Upper lobe of left lung (tissue), 6 donors: ENCODE data around the gene LYRM7. TPM values are rescaled to one million over a fixed set of nuclear protein-coding genes. Genes with fewer than 3 reads are reported as not detected.
"Not testable (repeated sequence)": the region's sequence is repeated elsewhere in the genome, so short reads cannot be mapped to it uniquely, and the experiment has no call there.

Source experiments
- ATAC-seq, 2 donors: fragments of 200-7000 bp; cut with Tn5 transposase; one replicate each; pipeline ENCODE4 v1.9.1; 2022; ENCODE audit warnings: mild to moderate bottlenecking in 2 of 2, moderate library complexity in 2 of 2; ENCODE audit not compliant: low FRiP score in 2 of 2
- DNase-seq, 2 donors: peaks; one replicate each; pipeline ENCODE4 v3.0.0-alpha.2; 2019 to 2020
- H3K27ac ChIP-seq, 4 donors: fragments of 200-600 bp; sonication (generic); one replicate each; pipeline ENCODE4 v1.5.1; 2016 to 2019
- H3K27me3 ChIP-seq, 4 donors: fragments of 200-600 bp; sonication (generic); one replicate each; pipeline ENCODE4 v1.5.1; 2017 to 2019
- H3K36me3 ChIP-seq, 4 donors: fragments of 200-600 bp; sonication (generic); one replicate each; pipeline ENCODE4 v1.5.1; 2016 to 2019
- H3K4me1 ChIP-seq, 4 donors: fragments of 200-600 bp; sonication (generic); one replicate each; pipeline ENCODE4 v1.5.1; 2018 to 2019
- H3K4me3 ChIP-seq, 4 donors: fragments of 200-600 bp; sonication (generic); one replicate each; pipeline ENCODE4 v1.5.1; 2017 to 2019; ENCODE audit warnings: mild to moderate bottlenecking in 2 of 4, moderate library complexity in 1 of 4
- H3K9me3 ChIP-seq, 4 donors: fragments of 200-600 bp; sonication (generic); one replicate each; pipeline ENCODE4 v1.5.1; 2018 to 2019
- EP300 ChIP-seq, 4 donors: sonication (generic); formaldehyde crosslinking; IDR thresholded peaks; one replicate each; pipeline ENCODE4 v1.5.1; 2017; ENCODE audit warnings: antibody characterized with exemption in 4 of 4, control low read depth in 2 of 4
- POLR2A ChIP-seq, 4 donors: fragments of 450-650 bp; IDR thresholded peaks; one replicate each; pipeline ENCODE4 v1.5.1; 2016 to 2017; ENCODE audit warnings: antibody characterized with exemption in 4 of 4, mild to moderate bottlenecking in 2 of 4
- POLR2AphosphoS5 ChIP-seq, 2 donors: sonication (generic); formaldehyde crosslinking; IDR thresholded peaks; one replicate each; pipeline ENCODE4 v1.5.1; 2017; ENCODE audit warnings: antibody characterized with exemption in 2 of 2
- WGBS, 2 donors: methylation state at CpG; one replicate each; pipeline ENCODE4 v1.1.5; 2017 to 2018; 5-methylcytosine and 5-hydroxymethylcytosine counted together
- total RNA-seq, 6 donors: library from RNA; depleted of rRNA in 4 of 6; stranded (reverse); fragments of >200 nt in 4 of 6; gene quantifications; one replicate each; pipeline versions ENCODE4 v1.1.0 to v1.2.1, GENCODE V29; 2016 to 2021
- TF ChIP-seq, protein P1 (sequence below), 6 experiments: fragments of 450-650 bp in 4 of 6; fragments of 200-600 bp in 2 of 6; sonication (generic) in 2 of 6; IDR thresholded peaks; one replicate each; pipeline ENCODE4 v1.5.1; 2016 to 2019; ENCODE audit warnings: antibody characterized with exemption in 6 of 6
- donor health status: DM: no; HTN: no; CAD: no; lungs with moderate emphysema.
- donor health status: DM: no; HTN: yes; CAD: no; lungs with severe emphysema.

The LYRM7 gene
- total RNA-seq, 6 donors from 2014 or later = 1.7 to 7.1 (median 4.2) TPM

DNA sequence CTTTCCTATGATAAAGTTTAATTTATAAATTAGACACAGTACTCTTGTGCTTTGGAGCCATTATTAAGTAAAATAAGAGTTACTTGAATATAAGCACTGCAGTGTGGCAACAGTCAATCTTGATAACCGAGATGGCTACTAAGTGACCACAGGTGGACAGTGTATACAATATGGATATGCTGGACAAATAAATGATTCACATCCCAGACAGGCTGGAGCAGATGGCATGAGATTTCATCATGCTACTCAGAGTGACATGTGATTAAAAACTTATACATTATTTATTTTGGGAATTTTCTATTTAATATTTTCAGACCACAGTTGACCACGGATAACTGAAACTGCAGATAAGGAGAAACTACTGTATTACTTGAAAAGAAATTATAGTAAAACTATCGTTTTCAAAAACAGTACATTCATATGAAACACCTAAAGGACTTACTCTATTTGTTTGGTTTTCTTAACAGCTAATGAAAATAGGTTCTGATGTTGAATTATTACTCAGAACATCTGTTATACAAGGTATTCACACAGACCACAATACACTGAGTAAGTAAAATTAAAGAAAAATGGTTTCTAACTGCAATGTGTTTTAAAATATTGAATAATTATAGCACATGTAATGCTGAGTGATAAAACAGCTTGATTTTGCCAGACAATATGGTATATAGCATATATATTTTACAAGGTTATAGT lies 16.0 kb downstream of the LYRM7 start:
- no peaks in the 10 kb centered on the region for H3K27me3 ChIP-seq
- no peaks in the 10 kb centered on the region for H3K4me1 ChIP-seq
- H3K27ac ChIP-seq = no peak overlapping the region
- no peak overlapping the region for H3K4me3 ChIP-seq
- DNase-seq (no peak), ATAC-seq (no peak)
- 87 to 89% methylated on average over 3 of the region's 3 CpGs for WGBS, 2 donors
- TF ChIP-seq POLR2A (IDR thresholded peaks at IDR 0.05) (no peak), POLR2AphosphoS5 (IDR thresholded peaks at IDR 0.05) (no peak), EP300 (IDR thresholded peaks at IDR 0.05) (no peak)
- TF ChIP-seq, protein P1, sequence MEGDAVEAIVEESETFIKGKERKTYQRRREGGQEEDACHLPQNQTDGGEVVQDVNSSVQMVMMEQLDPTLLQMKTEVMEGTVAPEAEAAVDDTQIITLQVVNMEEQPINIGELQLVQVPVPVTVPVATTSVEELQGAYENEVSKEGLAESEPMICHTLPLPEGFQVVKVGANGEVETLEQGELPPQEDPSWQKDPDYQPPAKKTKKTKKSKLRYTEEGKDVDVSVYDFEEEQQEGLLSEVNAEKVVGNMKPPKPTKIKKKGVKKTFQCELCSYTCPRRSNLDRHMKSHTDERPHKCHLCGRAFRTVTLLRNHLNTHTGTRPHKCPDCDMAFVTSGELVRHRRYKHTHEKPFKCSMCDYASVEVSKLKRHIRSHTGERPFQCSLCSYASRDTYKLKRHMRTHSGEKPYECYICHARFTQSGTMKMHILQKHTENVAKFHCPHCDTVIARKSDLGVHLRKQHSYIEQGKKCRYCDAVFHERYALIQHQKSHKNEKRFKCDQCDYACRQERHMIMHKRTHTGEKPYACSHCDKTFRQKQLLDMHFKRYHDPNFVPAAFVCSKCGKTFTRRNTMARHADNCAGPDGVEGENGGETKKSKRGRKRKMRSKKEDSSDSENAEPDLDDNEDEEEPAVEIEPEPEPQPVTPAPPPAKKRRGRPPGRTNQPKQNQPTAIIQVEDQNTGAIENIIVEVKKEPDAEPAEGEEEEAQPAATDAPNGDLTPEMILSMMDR (IDR thresholded peaks at IDR 0.05) = no peak
- no peaks in the 10 kb centered on the region for H3K9me3 ChIP-seq
- peaks cover 0 to 7% (median 0%) of the 10 kb centered on the region in 4 donors for H3K36me3 ChIP-seq

DNA sequence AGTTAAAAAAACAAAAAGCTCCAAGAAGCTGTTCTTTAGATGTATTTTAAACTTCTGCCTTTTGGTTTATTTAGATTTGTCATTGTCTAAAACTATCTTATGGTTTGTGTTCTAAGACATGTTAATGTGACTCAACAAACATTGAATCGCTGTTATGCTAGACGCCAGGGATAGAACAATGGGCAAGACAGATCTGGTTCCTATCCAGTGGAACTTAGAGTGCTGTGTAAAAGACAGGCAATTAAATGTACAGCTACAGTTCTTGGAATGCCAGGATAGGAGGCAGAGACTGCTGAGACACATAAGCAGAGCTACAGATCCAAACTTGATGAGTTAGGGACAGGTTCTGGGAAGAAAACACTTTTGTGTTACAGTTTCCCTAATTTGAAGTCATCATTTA lies 22.4 kb downstream of the LYRM7 start:
- Histone ChIP-seq H3K4me3 (no peak overlapping the region), H3K27me3 (no peaks in the 10 kb centered on the region), H3K4me1 (no peaks in the 10 kb centered on the region), H3K36me3 (no peaks in the 10 kb centered on the region), H3K27ac (no peak overlapping the region), H3K9me3 (no peaks in the 10 kb centered on the region)
- ATAC-seq (no peak), DNase-seq (no peak)
- no peak for TF ChIP-seq POLR2AphosphoS5 (IDR thresholded peaks at IDR 0.05)
- TF ChIP-seq EP300 (IDR thresholded peaks at IDR 0.05) = no peak
- TF ChIP-seq POLR2A (IDR thresholded peaks at IDR 0.05) = no peak
- TF ChIP-seq, protein P1 (IDR thresholded peaks at IDR 0.05) = no peak
- 67 to 72% methylated on average over 2 of the region's 2 CpGs for WGBS, 2 donors

DNA sequence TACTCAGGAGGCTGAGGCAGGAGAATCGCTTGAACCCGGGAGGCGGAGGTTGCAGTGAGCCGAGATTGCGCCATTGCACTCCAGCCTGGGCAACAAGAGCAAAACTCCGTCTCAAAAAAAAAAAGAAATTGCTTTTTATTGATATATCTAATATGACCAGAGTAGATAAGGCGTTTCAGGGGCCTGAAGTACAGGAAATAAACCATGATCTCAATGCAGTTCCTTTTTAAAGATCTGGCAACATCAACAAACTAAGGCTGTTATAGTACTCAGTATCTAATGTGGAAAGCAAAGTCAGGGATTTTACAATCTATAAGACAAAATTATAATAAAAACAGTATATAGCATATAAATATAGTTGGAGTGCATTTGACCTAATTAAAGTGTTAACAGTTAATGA lies 23.2 kb downstream of the LYRM7 start:
- not testable (repeated sequence) for H3K4me1 ChIP-seq, H3K36me3 ChIP-seq, H3K4me3 ChIP-seq, ATAC-seq, H3K9me3 ChIP-seq, H3K27ac ChIP-seq, DNase-seq, H3K27me3 ChIP-seq
- 86 to 88% methylated on average over 7 of the region's 7 CpGs for WGBS, 2 donors

DNA sequence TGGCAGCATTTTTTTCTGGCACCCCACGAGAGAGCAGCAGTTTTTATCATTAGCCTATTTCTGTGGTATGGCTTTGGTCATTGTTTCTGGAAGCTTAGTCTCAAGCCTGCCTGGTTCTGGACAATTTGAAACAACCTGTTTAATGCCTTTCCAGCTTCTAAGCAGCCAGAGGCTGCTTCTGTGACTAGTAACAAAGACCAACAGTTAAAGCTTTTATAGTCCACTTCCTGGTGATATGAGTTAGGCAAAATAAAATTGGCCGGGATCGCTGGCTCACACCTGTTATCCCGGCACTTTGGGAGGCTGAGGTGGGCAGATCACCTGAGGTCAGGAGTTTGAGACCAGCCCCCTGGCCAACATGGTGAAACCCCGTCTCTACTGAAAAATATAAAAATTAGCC lies 24.0 kb downstream of the LYRM7 start:
- Histone ChIP-seq H3K4me3 (no peak overlapping the region), H3K9me3 (no peaks in the 10 kb centered on the region), H3K36me3 (no peaks in the 10 kb centered on the region), H3K27ac (no peak overlapping the region), H3K27me3 (no peaks in the 10 kb centered on the region), H3K4me1 (no peaks in the 10 kb centered on the region)
- no peak for DNase-seq
- 91 to 97% methylated on average over 5 of the region's 5 CpGs for WGBS, 2 donors
- ATAC-seq = no peak
- no peak for TF ChIP-seq POLR2A (IDR thresholded peaks at IDR 0.05)
- TF ChIP-seq EP300 (IDR thresholded peaks at IDR 0.05) = no peak
- TF ChIP-seq, protein P1 (IDR thresholded peaks at IDR 0.05) = no peak
- no peak for TF ChIP-seq POLR2AphosphoS5 (IDR thresholded peaks at IDR 0.05)

DNA sequence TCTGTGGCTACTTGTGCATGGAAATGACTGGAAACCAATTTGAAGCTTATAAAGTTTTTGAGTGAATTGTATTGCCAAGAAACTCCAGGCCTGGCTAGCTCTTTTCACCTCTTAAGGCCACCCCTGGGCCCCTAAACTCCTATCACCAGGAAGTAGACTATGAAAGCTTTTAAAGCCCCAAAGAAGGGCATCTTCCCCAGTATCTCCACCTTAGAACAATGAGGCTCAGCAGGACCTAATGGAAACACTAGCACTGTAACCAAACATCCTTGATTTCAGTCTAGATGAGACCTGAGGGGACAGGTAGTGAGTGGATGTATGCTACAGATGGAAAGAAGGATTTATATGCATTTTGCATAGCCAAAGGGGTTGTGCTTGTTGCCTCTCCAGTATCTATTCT lies 25.0 kb downstream of the LYRM7 start:
- no peaks in the 10 kb centered on the region for H3K4me1 ChIP-seq
- H3K27me3 ChIP-seq = no peaks in the 10 kb centered on the region
- ATAC-seq (no peak), DNase-seq (no peak)
- H3K36me3 ChIP-seq = no peaks in the 10 kb centered on the region
- no peak overlapping the region for H3K27ac ChIP-seq
- H3K9me3 ChIP-seq = no peaks in the 10 kb centered on the region
- no peak overlapping the region for H3K4me3 ChIP-seq
- TF ChIP-seq POLR2AphosphoS5 (IDR thresholded peaks at IDR 0.05) = no peak
- TF ChIP-seq, protein P1 (IDR thresholded peaks at IDR 0.05) = no peak
- TF ChIP-seq EP300 (IDR thresholded peaks at IDR 0.05) = no peak
- no peak for TF ChIP-seq POLR2A (IDR thresholded peaks at IDR 0.05)
